H9 (cell line): Measurements from ENCODE around the gene DMRTC2. TPM values are rescaled to one million over a fixed set of nuclear protein-coding genes. Genes with fewer than 3 reads are reported as not detected.

Experiments used
- DNase-seq: peaks from one replicate; pipeline ENCODE4 v3.0.0-alpha.2; 2017
- H2AFZ ChIP-seq: one replicate; pipeline ENCODE4 v1.6.1; 2013; ENCODE audit warnings: mild to moderate bottlenecking, low read length, control low read depth, moderate library complexity
- H2AK5ac ChIP-seq: 2 replicates; pipeline ENCODE4 v1.6.1; 2013; ENCODE audit warnings: low read length, control low read depth, mixed read lengths; ENCODE audit not compliant: insufficient read length
- H2BK120ac ChIP-seq: one replicate; pipeline ENCODE4 v1.6.1; 2013; ENCODE audit warnings: low read depth, mild to moderate bottlenecking, low read length, control low read depth, inconsistent platforms; ENCODE audit not compliant: poor library complexity, severe bottlenecking
- H2BK12ac ChIP-seq: 2 replicates; pipeline ENCODE4 v1.6.1; 2013; ENCODE audit warnings: low read length, control low read depth, mixed read lengths, low read depth; ENCODE audit not compliant: insufficient read length
- H2BK15ac ChIP-seq: 2 replicates; pipeline ENCODE4 v1.6.1; 2013; ENCODE audit warnings: low read depth, low read length, control low read depth
- H2BK20ac ChIP-seq: one replicate; pipeline ENCODE4 v1.6.1; 2013; ENCODE audit warnings: low read depth, mild to moderate bottlenecking, low read length, control low read depth, inconsistent platforms; ENCODE audit not compliant: poor library complexity, severe bottlenecking
- H2BK5ac ChIP-seq: 2 replicates; pipeline ENCODE4 v1.6.1; 2013; ENCODE audit warnings: low read length, control low read depth, mixed read lengths; ENCODE audit not compliant: insufficient read length
- H3K14ac ChIP-seq: 2 replicates; pipeline ENCODE4 v1.6.1; 2013; ENCODE audit warnings: low read length, control low read depth; ENCODE audit not compliant: insufficient read depth
- H3K18ac ChIP-seq: 2 replicates; pipeline ENCODE4 v1.6.1; 2013; ENCODE audit warnings: low read depth, mild to moderate bottlenecking, mixed read lengths, low read length, control low read depth; ENCODE audit not compliant: insufficient read length
- H3K23ac ChIP-seq: 2 replicates; pipeline ENCODE4 v1.6.1; 2013; ENCODE audit warnings: low read length, control low read depth, mixed read lengths, low read depth; ENCODE audit not compliant: insufficient read length
- H3K23me2 ChIP-seq: 2 replicates; pipeline ENCODE4 v1.6.1; 2013; ENCODE audit warnings: low read depth, mild to moderate bottlenecking, mixed read lengths, low read length, control low read depth; ENCODE audit not compliant: insufficient read length, poor library complexity, severe bottlenecking
- H3K27ac ChIP-seq: 2 replicates; pipeline ENCODE4 v1.5.1; 2013; ENCODE audit warnings: low read length, control low read depth, mixed read lengths, low read depth; ENCODE audit not compliant: insufficient read length
- H3K27me3 ChIP-seq: 2 replicates; pipeline ENCODE4 v1.6.1; 2013; ENCODE audit warnings: low read length, control low read depth, inconsistent platforms; ENCODE audit not compliant: insufficient read depth
- H3K4ac ChIP-seq: 2 replicates; pipeline ENCODE4 v1.6.1; 2013; ENCODE audit warnings: low read depth, mild to moderate bottlenecking, control low read depth, inconsistent platforms, low read length, moderate library complexity
- H3K4me1 ChIP-seq: 2 replicates; pipeline ENCODE4 v1.6.1; 2013; ENCODE audit warnings: low read length, control low read depth, inconsistent platforms; ENCODE audit not compliant: insufficient read depth
- H3K4me2 ChIP-seq: 2 replicates; pipeline ENCODE4 v1.6.1; 2013; ENCODE audit warnings: low read length, control low read depth, mixed read lengths; ENCODE audit not compliant: insufficient read length, insufficient read depth
- H3K56ac ChIP-seq: 2 replicates; pipeline ENCODE4 v1.6.1; 2013; ENCODE audit warnings: low read depth, mild to moderate bottlenecking, mixed read lengths, low read length, control low read depth; ENCODE audit not compliant: insufficient read length
- H3K79me1 ChIP-seq: 2 replicates; pipeline ENCODE4 v1.6.1; 2013; ENCODE audit warnings: low read depth, mild to moderate bottlenecking, moderate library complexity, low read length, control low read depth, inconsistent platforms; ENCODE audit not compliant: insufficient read depth, poor library complexity, severe bottlenecking
- H3K79me2 ChIP-seq: 2 replicates; pipeline ENCODE4 v1.6.1; 2013; ENCODE audit warnings: low read length, control low read depth, inconsistent platforms; ENCODE audit not compliant: insufficient read depth
- H3K9ac ChIP-seq: 2 replicates; pipeline ENCODE4 v1.6.1; 2013; ENCODE audit warnings: low read length, control low read depth, mixed read lengths; ENCODE audit not compliant: insufficient read length; ENCODE audit errors: extremely low read depth
- H3K9me3 ChIP-seq: one replicate; pipeline ENCODE4 v1.6.1; 2013; ENCODE audit warnings: low read depth, low read length, inconsistent platforms; ENCODE audit not compliant: control insufficient read depth
- H3T11ph ChIP-seq: one replicate; pipeline ENCODE4 v1.6.1; 2013; ENCODE audit warnings: mild to moderate bottlenecking, low read length, control low read depth, inconsistent platforms
- H4K20me1 ChIP-seq: one replicate; pipeline ENCODE4 v1.6.1; 2013; ENCODE audit not compliant: control insufficient read depth, insufficient read length, insufficient read depth
- H4K5ac ChIP-seq: 2 replicates; pipeline ENCODE4 v1.6.1; 2013; ENCODE audit warnings: low read depth, mild to moderate bottlenecking, mixed read lengths, low read length, control low read depth; ENCODE audit not compliant: insufficient read length
- H4K8ac ChIP-seq: replicated peaks from 2 replicates; pipeline ENCODE4 v1.6.1; 2013; ENCODE audit warnings: low read length, control low read depth, mixed read lengths, low read depth; ENCODE audit not compliant: insufficient read length
- H4K91ac ChIP-seq: 2 replicates; pipeline ENCODE4 v1.6.1; 2013; ENCODE audit warnings: low read depth, mild to moderate bottlenecking, moderate library complexity, mixed read lengths, low read length, control low read depth; ENCODE audit not compliant: insufficient read length
- H3K27ac Mint-ChIP-seq, 3 experiments: 2 replicates in 2 of 3; 3 replicates in 1 of 3; pipeline ENCODE4 v1.8.0; 2020 to 2021; ENCODE audit warnings: mixed read lengths in 3 of 3, mild to moderate bottlenecking in 1 of 3, moderate library complexity in 1 of 3
- H3K27me3 Mint-ChIP-seq: 2 replicates; pipeline ENCODE4 v1.8.0; 2021; ENCODE audit warnings: low read depth, mild to moderate bottlenecking, moderate library complexity, mixed read lengths
- H3K36me3 Mint-ChIP-seq, 3 experiments: 2 replicates in 2 of 3; 3 replicates in 1 of 3; pipeline ENCODE4 v1.8.0; 2020 to 2021; ENCODE audit warnings: low read depth in 3 of 3, mixed read lengths in 3 of 3; ENCODE audit not compliant: insufficient read depth in 1 of 3
- H3K4me1 Mint-ChIP-seq, 2 experiments: 2 replicates each; pipeline ENCODE4 v1.8.0; 2020; ENCODE audit warnings: mixed read lengths in 2 of 2
- H3K4me3 Mint-ChIP-seq, 2 experiments: 2 replicates in 1 of 2; 3 replicates in 1 of 2; pipeline ENCODE4 v1.8.0; 2020 to 2021; ENCODE audit warnings: mild to moderate bottlenecking in 2 of 2, mixed read lengths in 2 of 2, moderate library complexity in 1 of 2
- H3K9me3 Mint-ChIP-seq, 2 experiments: 2 replicates in 1 of 2; 3 replicates in 1 of 2; pipeline ENCODE4 v1.8.0; 2020; ENCODE audit warnings: mild to moderate bottlenecking in 2 of 2, mixed read lengths in 2 of 2, moderate library complexity in 1 of 2
- CTCF ChIP-seq: fragments of 200-600 bp; sonication (generic); conservative IDR thresholded peaks from 3 replicates; pipeline ENCODE4 v1.8.0; 2021; ENCODE audit warnings: antibody characterized with exemption, mild to moderate bottlenecking
- WGBS: extraction: QIAGEN DNeasy Blood & Tissue Kit; methylation state at CpG from one replicate; pipeline ENCODE4 v1.1.7; 2013; ENCODE audit warnings: missing lambda C conversion rate, low lambda C conversion rate, mixed read lengths; ENCODE audit not compliant: insufficient read length; ENCODE audit errors: extremely low coverage; 5-methylcytosine and 5-hydroxymethylcytosine counted together
- total RNA-seq: library from RNA; stranded (reverse); gene quantifications from 2 replicates; pipeline ENCODE4 v1.2.1, GENCODE V29; 2021

DMRTC2 gene
- total RNA-seq, 1 experiment from 2014 or later: not detected

- Histone ChIP-seq H2BK120ac (no peak overlapping the region), H3K9me3 (no peaks in the 10 kb centered on the region), H2BK5ac (no peak overlapping the region), H3K79me1 (no peaks in the 10 kb centered on the region), H3K56ac (no peak overlapping the region), H3K27me3 (no peaks in the 10 kb centered on the region; the same call in 1 of the 2 replicates), H3K23ac (no peak overlapping the region), H3K4ac (no peak overlapping the region), H4K5ac (no peak overlapping the region), H2AFZ (no peak overlapping the region), H3K27ac (no peak overlapping the region), H2BK20ac (no peak overlapping the region), H3K23me2 (no peaks in the 10 kb centered on the region), H3K9ac (no peak overlapping the region), H3K4me2 (no peak overlapping the region), H4K91ac (no peak overlapping the region), H2AK5ac (no peak overlapping the region), H4K20me1 (no peaks in the 10 kb centered on the region), H4K8ac (no peak overlapping the region), H3K18ac (no peak overlapping the region), H3K14ac (no peak overlapping the region), H3K79me2 (no peaks in the 10 kb centered on the region), H3K4me1 (no peaks in the 10 kb centered on the region), H2BK12ac (no peak overlapping the region), H2BK15ac (no peak overlapping the region), H3T11ph (no peak overlapping the region)
- Mint-ChIP-seq H3K4me1 (no peaks in the 10 kb centered on the region), H3K27ac (no peak overlapping the region), H3K27me3 (peaks cover 6% of the 10 kb centered on the region; the same call in 1 of the 2 replicates), H3K9me3 (peaks cover 22 to 98% of the 10 kb centered on the region in 2 experiments), H3K4me3 (no peak overlapping the region), H3K36me3 (peaks cover 4 to 32% (median 5%) of the 10 kb centered on the region in 3 experiments; a peak in 4 of 7 replicates)
- DNase-seq: no peak
- no CpG with 5 or more reads among the region's 3 CpGs for WGBS
- no peak for TF ChIP-seq CTCF
These were observed 33.8 kb upstream of the DMRTC2 start for GRCh38 chr19:41811036-41811435.
